Colonic mucosa (tissue), 4 donors: Measurements from ENCODE around the gene ADARB2. TPM values are rescaled to one million over a fixed set of nuclear protein-coding genes. Genes with fewer than 3 reads are reported as not detected.

Experiments used
- DNase-seq: peaks from one replicate; pipeline ENCODE4 v3.0.0-alpha.2; 2020
- H3K27ac ChIP-seq: fragments of 200-600 bp; one replicate; pipeline ENCODE4 v1.8.0; 2021
- H3K27me3 ChIP-seq: fragments of 200-600 bp; one replicate; pipeline ENCODE4 v1.8.0; 2021
- H3K36me3 ChIP-seq: fragments of 200-600 bp; one replicate; pipeline ENCODE4 v1.8.0; 2021
- H3K4me1 ChIP-seq: fragments of 200-600 bp; one replicate; pipeline ENCODE4 v1.8.0; 2021; ENCODE audit warnings: mild to moderate bottlenecking
- H3K4me3 ChIP-seq: fragments of 200-600 bp; one replicate; pipeline ENCODE4 v1.8.0; 2021
- H3K9ac ChIP-seq, 2 donors: one replicate each; pipeline ENCODE4 v1.7.0; 2013; ENCODE audit warnings: control low read depth in 2 of 2, low read depth in 2 of 2, low read length in 2 of 2
- H3K9me3 ChIP-seq: fragments of 200-600 bp; one replicate; pipeline ENCODE4 v1.8.0; 2021
- intact Hi-C: fragments of 100-400 bp; cut with DNase I; formaldehyde crosslinking; loops from one replicate; pipeline ENCODE4 v1.14.1; 2022
- total RNA-seq, 2 donors: library from RNA; stranded (reverse); fragmentation: NEBNext Ultra II Directional in 1 of 2; extraction: Animal tissue kit (Norgen Biotek cat#: 25700) in 1 of 2; gene quantifications; one replicate each; pipeline ENCODE4 v1.2.1, GENCODE V29; 2021
- TF ChIP-seq, protein P1 (sequence below): fragments of 200-600 bp; IDR thresholded peaks from one replicate; pipeline ENCODE4 v1.8.0; 2022; ENCODE audit warnings: antibody characterized with exemption, mild to moderate bottlenecking
- donor health status: healthy.
- donor health status: DM: no; HTN: no; CAD: no.
- donor health status: DM: no; HTN: no; CAD: no.

ADARB2 gene
- total RNA-seq, 2 donors from 2014 or later, result 0.19 TPM; not detected in 1

DNA sequence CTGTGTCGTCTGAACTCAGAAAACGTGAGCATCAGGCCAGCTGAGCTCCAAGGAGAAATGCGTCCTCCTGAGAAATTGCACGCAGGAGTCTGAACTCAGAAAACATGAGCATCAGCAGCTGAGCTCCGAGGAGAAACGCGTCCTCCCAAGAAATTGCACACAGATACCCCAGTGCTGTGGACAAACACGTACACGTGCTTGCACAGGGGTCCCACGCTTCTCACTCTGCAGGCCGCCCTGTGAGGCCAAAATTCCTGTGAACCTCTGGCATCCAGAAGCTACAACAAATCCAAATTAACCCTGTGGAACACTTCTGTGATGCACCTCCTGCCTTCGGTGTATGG is 547.3 kb downstream of the ADARB2 start:
- no peak overlapping the region for H3K9ac ChIP-seq
- no peaks in the 10 kb centered on the region for H3K4me1 ChIP-seq
- TF ChIP-seq, protein P1, sequence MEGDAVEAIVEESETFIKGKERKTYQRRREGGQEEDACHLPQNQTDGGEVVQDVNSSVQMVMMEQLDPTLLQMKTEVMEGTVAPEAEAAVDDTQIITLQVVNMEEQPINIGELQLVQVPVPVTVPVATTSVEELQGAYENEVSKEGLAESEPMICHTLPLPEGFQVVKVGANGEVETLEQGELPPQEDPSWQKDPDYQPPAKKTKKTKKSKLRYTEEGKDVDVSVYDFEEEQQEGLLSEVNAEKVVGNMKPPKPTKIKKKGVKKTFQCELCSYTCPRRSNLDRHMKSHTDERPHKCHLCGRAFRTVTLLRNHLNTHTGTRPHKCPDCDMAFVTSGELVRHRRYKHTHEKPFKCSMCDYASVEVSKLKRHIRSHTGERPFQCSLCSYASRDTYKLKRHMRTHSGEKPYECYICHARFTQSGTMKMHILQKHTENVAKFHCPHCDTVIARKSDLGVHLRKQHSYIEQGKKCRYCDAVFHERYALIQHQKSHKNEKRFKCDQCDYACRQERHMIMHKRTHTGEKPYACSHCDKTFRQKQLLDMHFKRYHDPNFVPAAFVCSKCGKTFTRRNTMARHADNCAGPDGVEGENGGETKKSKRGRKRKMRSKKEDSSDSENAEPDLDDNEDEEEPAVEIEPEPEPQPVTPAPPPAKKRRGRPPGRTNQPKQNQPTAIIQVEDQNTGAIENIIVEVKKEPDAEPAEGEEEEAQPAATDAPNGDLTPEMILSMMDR, result no peak
- intact Hi-C loops, result no loop called here
- no peak for DNase-seq
- H3K9me3 ChIP-seq, result no peaks in the 10 kb centered on the region
- H3K27me3 ChIP-seq, result no peaks in the 10 kb centered on the region
- no peak overlapping the region for H3K27ac ChIP-seq
- H3K36me3 ChIP-seq, result no peaks in the 10 kb centered on the region
- H3K4me3 ChIP-seq, result no peak overlapping the region

DNA sequence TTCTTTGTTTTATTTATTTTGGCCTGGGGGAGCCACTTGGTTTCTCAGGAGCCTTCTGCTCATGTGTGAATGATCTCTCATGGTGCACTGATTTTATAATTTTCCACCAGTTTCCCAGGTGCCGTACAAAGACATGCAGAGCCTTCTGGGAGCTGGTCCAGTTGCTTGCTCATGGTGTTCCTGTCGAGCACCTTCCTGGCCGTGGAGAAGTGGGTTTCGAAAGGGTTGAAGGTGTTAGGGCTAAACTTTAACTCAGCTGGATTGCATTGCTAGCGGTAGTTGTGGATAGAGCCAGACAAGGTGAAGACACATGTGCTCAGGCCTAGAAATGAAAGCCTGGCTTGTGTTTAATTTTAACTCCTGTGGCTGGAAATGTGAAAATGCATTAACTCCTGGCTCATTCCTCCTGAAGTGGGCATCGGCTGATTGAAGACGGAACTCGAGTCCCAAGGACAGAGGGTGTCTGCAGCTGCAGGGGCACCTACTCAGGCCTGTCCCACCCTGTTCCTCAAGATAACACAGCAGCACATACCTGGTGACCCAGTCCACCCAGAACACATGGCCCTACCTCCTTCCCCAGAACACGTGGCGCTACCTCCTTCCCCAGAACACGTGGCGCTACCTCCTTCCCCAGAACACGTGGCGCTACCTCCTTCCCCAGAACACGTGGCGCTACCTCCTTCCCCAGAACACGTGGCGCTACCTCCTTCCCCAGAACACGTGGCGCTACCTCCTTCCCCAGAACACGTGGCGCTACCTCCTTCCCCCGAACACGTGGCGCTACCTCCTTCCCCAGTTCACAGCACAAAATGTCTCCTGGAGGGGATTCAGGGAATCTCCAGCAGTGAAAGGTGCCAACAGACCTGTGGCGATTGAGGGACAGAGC is 547.9 kb downstream of the ADARB2 start:
- no peak overlapping the region for H3K27ac ChIP-seq
- no peak overlapping the region for H3K9ac ChIP-seq
- no peaks in the 10 kb centered on the region for H3K27me3 ChIP-seq
- H3K36me3 ChIP-seq, result no peaks in the 10 kb centered on the region
- no peaks in the 10 kb centered on the region for H3K9me3 ChIP-seq
- TF ChIP-seq, protein P1, result no peak
- intact Hi-C loops, result no loop called here
- H3K4me3 ChIP-seq, result no peak overlapping the region
- no peaks in the 10 kb centered on the region for H3K4me1 ChIP-seq
- no peak for DNase-seq

DNA sequence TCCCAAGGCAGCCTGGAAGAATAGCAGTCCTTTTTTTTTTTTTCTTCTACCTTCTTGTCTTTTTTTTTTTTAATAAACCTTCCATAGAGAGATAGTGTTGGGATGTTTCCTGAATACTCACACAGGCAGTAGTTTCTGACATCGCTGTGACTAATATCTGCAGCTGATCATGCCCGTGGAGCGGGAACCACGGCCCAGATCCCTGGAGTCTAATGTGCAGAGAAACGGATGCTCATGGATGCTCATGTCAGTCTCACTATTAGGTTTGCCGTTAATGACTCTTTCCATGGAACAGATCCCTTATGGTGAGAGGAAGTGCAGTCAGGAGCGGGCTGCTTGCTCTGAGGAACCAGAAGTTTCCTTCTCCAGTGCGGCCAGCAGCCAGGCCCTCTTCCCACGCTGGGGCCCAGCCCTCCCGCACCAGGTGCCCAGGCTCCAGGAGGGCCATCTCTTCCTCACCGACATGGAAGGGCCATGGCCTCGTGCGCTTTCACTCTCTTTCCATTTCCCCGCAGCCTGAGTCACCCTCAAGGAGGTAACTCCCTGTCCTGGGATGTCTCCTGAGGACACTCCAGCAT is 548.7 kb downstream of the ADARB2 start:
- H3K4me1 ChIP-seq, result no peaks in the 10 kb centered on the region
- intact Hi-C loops, result no loop called here
- TF ChIP-seq, protein P1, result no peak
- H3K4me3 ChIP-seq, result no peak overlapping the region
- no peaks in the 10 kb centered on the region for H3K36me3 ChIP-seq
- no peaks in the 10 kb centered on the region for H3K9me3 ChIP-seq
- DNase-seq, result no peak
- H3K27me3 ChIP-seq, result no peaks in the 10 kb centered on the region
- no peak overlapping the region for H3K27ac ChIP-seq
- no peak overlapping the region for H3K9ac ChIP-seq

DNA sequence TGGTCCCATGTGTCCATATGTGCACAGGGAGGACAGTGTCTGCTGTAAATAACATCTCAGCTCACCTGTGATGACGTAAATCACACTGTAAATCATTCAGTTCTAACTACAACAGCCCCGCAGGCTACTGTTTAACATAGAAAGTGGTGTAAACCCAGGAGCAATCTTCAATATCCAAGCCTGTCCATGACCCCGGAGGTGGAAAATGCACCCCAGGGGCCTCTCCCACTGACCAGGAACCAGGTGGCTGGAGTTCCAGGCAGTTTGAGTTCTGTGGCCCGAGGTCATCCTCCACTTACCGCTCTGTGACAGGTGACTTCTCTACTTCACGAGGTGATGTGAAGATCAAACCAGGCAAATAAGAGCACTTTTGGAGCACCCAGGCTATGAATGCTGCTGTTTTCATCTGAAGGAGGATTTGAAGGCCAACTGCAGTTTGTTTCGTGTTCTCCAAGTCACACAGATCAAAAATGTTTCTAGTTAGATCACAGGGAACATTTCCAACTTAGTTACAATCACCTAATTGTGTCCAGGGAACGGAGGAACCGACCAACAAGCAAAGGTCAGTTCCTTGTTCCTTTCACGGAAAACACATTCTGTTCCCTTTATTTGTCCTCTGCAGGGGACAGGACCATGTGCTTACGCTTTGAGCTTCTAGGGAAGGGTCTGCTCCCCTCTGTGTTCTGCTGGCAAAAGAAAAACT is 549.3 kb downstream of the ADARB2 start:
- Histone ChIP-seq H3K4me3 (no peak overlapping the region), H3K27ac (no peak overlapping the region), H3K9me3 (no peaks in the 10 kb centered on the region), H3K36me3 (no peaks in the 10 kb centered on the region), H3K4me1 (no peaks in the 10 kb centered on the region), H3K27me3 (no peaks in the 10 kb centered on the region), H3K9ac (no peak overlapping the region)
- intact Hi-C loops, result no loop called here
- TF ChIP-seq, protein P1, result no peak
- DNase-seq, result no peak

DNA sequence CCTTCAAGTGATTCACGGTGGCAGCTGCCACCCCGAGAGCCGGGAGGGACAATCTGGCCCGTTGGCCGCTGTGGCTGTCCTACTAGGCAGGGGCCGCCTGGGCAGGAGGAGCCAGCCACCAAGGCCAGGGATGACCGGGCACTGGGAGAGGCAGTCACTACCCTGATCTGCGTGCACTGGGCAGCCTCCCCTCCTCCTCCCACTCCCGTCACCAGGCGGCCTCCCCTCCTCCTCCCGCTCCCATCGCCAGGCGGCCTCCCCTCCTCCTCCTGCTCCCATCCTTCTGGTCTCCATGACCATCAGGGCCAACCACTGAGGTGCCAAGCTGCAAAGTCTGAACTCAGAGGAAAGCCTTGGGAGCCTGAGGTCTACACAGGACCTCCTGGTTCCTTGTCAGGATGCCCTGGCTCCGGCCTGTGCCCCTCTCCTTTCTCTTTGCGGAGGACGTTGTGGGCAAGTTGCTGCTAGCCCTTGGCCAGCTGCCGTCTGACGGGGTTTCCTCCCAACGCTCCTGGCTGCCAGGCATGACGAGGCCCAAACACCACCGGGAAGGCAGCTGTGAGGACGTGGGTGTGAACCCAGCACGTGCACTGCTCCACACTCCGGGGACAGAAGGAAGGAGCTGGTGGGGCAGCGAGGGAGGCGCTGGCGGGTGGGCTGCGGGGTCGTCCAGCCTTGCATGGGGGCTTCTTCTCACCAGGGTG is 550.0 kb downstream of the ADARB2 start:
- Histone ChIP-seq H3K9ac (no peak overlapping the region), H3K27me3 (no peaks in the 10 kb centered on the region), H3K4me1 (no peaks in the 10 kb centered on the region), H3K36me3 (no peaks in the 10 kb centered on the region), H3K4me3 (no peak overlapping the region), H3K27ac (no peak overlapping the region), H3K9me3 (no peaks in the 10 kb centered on the region)
- DNase-seq, result no peak
- TF ChIP-seq, protein P1, result no peak
- intact Hi-C loops, result no loop called here
